Suprapubic skin (tissue), 3 donors: Measurements from ENCODE around the gene BBC3.

Source experiments
- POLR2A ChIP-seq, 2 donors: fragments of 450-650 bp; IDR thresholded peaks; one replicate each; pipeline ENCODE4 v1.6.1; 2017; ENCODE audit warnings: antibody characterized with exemption in 2 of 2, mild to moderate bottlenecking in 2 of 2, moderate library complexity in 2 of 2
- TF ChIP-seq, protein P1 (sequence below), 2 donors: fragments of 200-600 bp in 1 of 2; fragments of 450-650 bp in 1 of 2; sonication (generic) in 1 of 2; IDR thresholded peaks; one replicate each; pipeline ENCODE4 v1.5.1; 2016 to 2019; ENCODE audit warnings: antibody characterized with exemption in 2 of 2, mild to moderate bottlenecking in 1 of 2, moderate library complexity in 1 of 2

DNA sequence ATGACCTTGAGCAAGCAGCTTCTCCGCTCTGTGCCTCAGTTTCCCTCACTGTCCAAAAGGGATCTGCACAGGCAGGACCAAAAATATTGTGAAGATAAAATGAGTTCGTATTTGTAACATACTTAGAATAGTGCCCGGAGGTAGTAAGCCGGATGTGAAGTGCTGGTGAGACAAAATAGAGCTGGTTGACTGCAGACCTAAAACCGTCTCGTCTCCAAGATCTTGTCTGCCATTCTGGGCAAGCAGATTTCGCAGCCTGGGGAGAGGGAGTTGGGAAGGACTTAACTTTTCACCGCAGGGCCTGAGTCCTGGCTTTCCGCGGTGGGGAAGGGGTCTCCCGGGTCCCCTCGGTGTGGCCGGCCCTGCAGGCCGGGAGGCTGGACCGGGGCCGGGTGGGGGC is 8.2 kb upstream of the BBC3 start:
- TF ChIP-seq, protein P1, sequence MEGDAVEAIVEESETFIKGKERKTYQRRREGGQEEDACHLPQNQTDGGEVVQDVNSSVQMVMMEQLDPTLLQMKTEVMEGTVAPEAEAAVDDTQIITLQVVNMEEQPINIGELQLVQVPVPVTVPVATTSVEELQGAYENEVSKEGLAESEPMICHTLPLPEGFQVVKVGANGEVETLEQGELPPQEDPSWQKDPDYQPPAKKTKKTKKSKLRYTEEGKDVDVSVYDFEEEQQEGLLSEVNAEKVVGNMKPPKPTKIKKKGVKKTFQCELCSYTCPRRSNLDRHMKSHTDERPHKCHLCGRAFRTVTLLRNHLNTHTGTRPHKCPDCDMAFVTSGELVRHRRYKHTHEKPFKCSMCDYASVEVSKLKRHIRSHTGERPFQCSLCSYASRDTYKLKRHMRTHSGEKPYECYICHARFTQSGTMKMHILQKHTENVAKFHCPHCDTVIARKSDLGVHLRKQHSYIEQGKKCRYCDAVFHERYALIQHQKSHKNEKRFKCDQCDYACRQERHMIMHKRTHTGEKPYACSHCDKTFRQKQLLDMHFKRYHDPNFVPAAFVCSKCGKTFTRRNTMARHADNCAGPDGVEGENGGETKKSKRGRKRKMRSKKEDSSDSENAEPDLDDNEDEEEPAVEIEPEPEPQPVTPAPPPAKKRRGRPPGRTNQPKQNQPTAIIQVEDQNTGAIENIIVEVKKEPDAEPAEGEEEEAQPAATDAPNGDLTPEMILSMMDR (IDR thresholded peaks at IDR 0.05) = no peak
- TF ChIP-seq POLR2A (IDR thresholded peaks at IDR 0.05) = no peak
